ENCODE results near the gene AQR.

DNA sequence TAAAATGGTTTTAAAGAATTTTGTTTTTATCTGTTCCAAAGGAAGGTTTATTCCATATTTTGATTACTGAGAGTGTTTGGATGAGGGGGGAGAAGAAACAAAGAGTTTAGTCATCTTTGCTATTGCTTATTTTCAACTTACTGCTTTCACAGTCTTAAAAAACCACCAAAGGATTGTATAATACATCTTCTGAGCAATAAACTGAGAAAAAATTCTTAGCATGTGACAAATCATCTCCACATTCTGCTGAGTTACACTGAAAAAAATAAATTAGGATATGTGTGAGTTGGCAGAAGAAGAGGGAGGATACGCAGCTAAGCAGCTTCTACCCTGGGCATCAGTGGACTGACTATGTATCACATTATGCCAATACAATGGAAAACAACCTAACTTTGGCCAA is 151.0 kb downstream of the AQR start:
- TF ChIP-seq POLR2AphosphoS5 (IDR thresholded peaks at IDR 0.05; ENCODE audit: low read depth, low read length) (no peak), POLR2A (IDR thresholded peaks at IDR 0.05; ENCODE audit: low read depth, low read length) (no peak), TAF1 (IDR thresholded peaks at IDR 0.05; ENCODE audit: borderline replicate concordance, low read depth, low read length) (no peak)
